ENCODE results near the gene SUSD1.

DNA sequence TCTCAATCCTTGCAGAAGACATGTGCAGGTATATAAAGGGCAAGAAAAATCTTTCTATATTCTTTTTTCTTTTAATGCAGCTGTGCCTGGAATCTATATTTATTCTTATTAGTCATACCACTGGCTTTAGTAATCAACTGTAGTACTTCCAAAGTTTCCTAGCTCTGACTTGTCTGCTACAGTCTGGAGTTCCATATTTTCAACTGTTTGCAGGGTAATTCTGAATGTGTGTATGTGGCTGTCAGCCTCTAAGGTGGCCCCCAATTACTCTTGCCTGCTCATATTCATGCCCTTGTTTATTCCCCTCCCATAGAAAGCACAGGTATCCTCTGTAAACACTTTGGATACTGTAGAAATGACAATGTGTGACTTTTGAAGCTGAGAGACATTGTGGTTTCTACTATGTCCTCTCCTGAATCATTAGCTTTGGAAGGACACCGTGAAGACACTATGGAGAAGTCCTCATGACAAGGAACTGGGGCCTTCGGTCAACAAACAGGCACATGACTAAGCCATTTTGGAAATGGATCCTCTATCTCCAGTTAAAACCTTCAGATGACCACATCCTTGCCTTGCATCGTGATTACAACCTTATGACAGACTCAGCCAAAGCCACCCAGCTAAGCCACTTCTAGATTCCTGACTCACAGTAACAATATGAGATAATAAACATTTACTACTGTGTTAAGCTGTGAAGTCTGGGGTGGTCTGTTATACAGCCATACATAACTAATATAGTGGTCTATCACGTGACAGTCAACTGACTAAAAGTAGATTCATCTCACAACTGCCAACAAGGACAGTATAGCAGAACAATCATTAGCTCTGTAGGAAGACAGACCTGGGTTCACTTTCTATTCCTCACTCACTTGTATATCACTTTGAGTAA lies 49.5 kb upstream of the SUSD1 start:
- TF ChIP-seq, protein P1, sequence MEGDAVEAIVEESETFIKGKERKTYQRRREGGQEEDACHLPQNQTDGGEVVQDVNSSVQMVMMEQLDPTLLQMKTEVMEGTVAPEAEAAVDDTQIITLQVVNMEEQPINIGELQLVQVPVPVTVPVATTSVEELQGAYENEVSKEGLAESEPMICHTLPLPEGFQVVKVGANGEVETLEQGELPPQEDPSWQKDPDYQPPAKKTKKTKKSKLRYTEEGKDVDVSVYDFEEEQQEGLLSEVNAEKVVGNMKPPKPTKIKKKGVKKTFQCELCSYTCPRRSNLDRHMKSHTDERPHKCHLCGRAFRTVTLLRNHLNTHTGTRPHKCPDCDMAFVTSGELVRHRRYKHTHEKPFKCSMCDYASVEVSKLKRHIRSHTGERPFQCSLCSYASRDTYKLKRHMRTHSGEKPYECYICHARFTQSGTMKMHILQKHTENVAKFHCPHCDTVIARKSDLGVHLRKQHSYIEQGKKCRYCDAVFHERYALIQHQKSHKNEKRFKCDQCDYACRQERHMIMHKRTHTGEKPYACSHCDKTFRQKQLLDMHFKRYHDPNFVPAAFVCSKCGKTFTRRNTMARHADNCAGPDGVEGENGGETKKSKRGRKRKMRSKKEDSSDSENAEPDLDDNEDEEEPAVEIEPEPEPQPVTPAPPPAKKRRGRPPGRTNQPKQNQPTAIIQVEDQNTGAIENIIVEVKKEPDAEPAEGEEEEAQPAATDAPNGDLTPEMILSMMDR (IDR thresholded peaks at IDR 0.05) = no peak
- no peak for TF ChIP-seq POLR2AphosphoS5 (IDR thresholded peaks at IDR 0.05)
